Occipital lobe (tissue), 2 donors: ENCODE measurements around the gene DOCK10. TPM values are rescaled to one million over a fixed set of nuclear protein-coding genes. Genes with fewer than 3 reads are reported as not detected.
"Not testable (repeated sequence)": the region's sequence is repeated elsewhere in the genome, so short reads cannot be mapped to it uniquely, and the experiment has no call there.

Experiments used
- DNase-seq: peaks from one replicate; lab custom pipeline; 2025; lab: John Stamatoyannopoulos, UW
- total RNA-seq: library from RNA; depleted of rRNA; stranded (reverse); fragments of >200 nt; gene quantifications from one replicate; pipeline ENCODE4 v1.2.3, GENCODE V29; 2014

The DOCK10 gene
- total RNA-seq = 8.3 TPM

DNA sequence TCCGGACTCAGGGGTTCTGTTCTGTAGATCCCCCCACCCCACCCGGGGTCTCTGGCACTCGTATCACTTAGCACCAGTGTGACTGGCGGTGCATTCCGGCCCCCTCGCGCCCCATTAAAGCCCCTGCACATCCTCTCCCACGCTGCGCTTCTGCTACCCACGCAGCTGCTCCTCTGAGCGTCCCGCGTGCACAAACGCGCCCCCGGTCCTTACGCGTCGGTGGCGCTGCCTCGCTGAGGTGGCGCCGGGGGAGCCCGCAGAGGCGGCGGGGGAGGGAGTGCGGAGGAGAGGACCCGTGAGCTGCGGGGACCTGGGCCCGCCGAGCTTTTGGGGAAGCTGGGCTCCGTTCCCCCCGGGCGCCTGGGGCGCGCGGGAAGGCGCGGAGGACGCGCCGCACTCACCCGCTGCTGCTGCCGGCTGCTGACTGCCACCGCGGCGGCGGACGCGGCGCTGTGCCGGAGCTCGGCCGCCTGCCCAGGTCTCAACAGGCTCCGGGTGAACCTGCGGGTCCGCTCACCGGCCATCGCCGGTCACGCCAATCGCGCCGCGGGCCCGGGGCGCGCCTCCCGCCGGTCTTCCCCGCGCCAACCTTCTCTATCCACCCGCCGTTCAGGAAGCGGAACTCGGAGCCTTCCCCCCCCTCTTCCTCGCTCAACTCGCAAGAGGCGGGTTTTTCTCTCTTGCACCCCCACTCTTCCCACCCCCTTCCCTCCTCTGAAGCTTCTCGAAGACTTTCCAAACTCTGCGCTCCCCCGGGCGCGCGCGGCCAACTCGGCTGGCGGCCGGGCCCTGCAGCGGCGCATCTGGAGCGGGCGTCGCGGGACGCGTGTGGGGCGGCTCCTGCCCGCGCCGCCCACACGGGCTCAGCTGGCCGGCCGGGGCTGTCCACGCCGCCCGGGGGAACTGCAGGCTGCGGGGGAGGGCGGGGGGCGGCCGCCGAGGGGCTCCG lies at the start of gene DOCK10:
DOCK10 (minus strand) TSS at position 618 of the 949 bp plus-strand sequence; CDS start at position 524, 94 bp downstream.
- DNase-seq = peak; percentile 33

DNA sequence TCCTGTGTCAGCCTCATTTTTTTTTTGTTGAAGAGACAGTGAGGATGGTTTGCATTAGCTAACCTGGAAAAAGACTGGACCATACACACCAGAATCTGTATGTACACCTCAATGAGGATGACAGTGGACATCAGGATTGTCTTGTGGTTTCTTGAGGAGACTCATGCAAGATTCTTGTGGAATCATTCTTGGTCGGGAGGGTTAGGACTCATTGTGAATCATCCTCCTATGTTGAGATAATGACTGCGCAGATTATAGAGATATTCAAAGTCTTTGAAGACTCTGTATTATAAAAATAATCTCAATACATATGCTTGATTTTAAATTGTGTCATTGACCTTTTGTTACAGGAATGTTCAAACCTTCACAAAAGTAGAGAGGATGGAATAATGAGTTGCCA lies 49.1 kb upstream of the DOCK10 start:
- DNase-seq = no peak

DNA sequence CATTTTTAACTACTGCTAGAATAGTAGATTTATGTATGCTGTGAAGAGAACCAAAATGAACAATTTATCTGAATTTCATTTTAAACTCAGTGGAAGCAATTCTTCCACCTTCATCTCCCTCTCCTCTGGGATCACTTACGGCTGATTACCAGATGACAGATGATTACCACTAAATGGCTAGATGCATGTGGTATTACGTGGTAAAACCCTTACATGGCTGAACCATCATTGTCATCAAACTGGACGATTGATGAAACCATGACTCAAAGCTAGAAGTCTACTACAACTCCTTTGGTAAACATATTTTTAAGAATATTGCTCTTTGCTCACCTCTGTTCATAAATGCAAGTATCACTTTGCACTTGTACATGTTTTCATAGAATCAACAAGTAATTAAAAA lies 48.5 kb upstream of the DOCK10 start:
- DNase-seq = no peak

DNA sequence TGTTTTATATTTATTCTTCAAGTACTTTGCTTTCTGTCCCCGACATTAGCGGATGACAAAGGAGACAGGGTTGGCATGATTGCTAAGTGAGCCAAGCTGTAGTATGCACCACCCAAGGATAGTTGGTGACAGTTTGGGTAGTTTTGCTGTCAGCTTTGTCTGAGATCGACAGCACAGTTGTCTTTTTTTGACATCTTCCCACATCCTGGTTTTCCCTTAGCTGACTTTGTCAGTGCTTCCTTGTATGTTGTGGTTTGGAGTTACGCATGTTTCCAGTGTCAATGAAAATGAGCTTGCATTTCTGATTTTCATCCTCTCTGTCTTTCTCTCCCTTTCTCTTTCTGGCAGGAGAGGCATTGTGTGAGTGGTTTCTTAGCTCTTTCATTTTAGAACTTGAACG lies 44.6 kb upstream of the DOCK10 start:
- no peak for DNase-seq

DNA sequence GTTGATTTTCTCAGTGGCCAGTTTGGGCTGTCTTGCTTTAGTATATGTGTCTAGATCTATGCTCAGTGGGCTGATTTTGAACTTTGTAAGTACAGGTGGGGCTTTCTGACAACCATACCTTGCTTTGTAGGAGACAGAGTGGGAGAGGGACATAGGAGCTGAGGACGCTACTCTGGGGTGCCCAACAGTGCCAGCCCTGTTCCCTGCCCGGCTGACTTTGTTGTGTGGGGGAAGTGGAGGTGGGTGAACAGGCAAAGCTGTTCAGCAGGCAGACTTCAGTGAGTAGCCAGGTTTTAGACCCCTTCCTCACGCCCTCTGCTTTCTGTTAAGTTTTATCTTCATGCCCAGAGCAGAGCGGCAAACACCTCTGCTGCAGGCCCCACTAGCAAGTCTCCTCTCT lies 44.2 kb upstream of the DOCK10 start:
- no peak for DNase-seq

DNA sequence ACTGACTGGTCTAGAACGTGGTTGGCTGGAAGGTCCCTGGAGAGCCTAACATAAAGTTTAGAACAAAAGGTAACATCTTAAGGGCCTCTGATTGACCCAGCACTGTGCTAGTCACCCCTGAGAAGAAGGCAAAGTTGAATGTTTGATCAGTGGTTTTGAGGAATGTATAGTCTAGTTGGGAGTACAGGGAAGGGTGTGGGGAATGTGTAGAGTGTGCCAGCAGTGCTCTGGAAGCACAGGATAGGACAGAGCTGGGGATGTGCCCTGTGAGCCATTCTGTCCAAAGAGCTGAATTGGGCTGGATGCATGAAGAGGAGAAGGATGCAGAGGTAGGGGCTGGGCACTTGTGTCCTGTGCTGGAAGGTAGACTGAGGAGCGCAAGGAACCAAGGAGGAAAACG lies 41.0 kb upstream of the DOCK10 start:
- DNase-seq = no peak

DNA sequence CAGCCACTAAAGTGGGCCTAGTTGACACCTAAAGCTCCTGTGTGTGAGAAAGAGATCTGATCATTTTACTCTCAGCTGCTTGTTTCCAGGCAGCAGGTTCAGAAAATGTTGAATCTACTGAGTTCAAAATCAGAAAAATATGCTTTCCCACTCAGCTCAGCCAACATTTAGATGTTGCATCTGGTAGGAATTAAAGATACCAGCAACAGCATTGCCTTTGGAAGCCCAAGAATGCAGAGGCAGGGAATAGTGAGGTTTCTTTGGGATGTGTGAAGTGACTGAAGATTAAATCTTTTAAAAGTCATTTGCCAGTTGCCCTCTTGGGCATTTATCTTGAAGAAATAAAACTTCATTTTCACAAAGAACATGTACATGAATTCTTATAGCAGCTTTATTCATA lies 33.9 kb upstream of the DOCK10 start:
- DNase-seq = no peak

DNA sequence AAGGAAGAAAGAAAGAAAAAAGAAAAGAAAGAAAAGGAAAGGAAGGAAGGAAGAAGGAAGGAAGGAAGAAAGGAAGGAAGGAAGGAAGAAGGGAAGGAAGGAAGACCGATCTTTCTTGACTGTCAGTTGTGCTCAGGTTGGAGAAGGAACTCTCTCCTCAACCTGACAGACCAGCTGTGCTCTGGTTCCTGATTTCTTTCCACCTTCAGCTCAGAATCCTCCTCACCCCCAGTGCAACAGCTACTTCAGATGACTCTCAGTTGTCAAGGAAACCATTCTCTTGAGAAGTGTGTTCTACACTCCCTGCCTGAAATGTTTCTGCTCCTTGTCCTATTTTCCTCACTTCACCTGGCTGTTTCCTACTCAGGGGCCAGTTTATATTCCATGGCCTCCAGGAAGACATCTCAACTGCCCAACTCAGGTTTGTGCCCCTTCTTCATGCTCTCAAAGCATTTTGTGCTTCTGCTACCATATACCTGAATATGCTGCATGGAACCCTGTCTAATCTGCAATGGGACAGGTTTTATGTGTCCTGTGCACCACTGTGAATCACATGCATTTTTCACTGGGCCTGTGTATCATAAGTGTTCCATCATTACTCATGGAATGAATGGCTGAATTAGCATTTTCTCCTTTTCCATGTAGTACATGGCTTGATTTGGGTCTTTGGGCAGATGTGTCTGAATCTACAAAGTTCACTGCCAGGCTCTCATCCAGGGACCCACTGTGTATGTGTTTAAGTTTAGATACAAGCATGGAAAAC lies 32.8 kb upstream of the DOCK10 start:
- DNase-seq = no peak

DNA sequence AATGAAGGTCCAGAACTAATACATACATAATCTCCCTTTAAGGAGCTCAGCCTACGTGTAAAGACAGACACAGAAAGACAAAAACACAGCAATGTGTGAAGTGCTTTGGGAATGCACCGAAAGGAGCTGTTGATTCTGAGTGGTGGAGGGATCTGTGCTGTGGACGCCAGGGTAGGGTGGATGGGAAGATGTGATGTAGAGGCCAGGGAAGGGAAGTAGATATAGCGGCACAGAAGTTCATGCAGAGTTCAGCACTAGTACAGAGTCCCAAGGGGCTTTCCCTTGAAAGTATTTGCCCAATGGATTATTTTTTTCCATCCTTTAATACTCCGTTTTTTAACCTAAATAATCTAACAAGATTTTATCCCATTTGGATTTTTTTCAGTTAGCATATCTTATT lies 32.1 kb upstream of the DOCK10 start:
- no peak for DNase-seq

DNA sequence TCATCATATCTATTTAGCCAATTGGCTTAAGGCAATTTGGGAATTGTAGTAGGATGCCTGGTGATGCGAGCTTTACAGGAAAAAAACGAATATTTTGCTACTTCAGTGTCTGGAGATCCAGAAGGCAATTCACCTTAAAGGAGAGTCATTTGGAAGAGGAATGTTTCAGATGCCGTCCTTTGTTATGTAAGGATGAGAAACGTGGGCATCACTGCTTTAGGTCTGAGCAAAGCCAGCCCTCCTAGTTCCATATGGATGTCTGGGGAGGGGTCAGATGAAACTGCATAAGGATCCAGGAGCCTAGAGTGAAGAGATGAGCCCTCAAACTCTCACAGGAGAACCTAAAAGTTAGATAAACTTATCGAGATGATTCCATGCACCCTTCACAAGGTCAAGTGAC lies 30.9 kb upstream of the DOCK10 start:
- DNase-seq = no peak

DNA sequence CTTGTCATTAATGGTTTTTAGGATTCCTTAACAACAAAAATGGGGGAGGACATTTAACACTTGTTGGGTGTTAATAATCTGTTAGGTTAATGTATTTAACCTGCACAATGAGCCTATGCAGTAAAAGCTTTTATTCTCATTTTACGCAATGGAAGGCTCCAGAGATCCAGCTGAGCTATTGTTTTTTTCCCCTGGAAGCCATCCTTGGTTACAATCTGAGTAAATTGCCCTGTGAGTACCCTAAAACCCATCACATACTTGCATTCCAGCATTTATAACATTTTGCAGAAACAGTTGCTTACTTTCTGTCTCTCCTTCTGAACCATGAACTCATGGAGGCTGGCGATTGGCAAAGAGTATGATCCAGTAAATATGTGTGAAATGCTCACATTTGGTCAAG lies 30.2 kb upstream of the DOCK10 start:
- DNase-seq = no peak

DNA sequence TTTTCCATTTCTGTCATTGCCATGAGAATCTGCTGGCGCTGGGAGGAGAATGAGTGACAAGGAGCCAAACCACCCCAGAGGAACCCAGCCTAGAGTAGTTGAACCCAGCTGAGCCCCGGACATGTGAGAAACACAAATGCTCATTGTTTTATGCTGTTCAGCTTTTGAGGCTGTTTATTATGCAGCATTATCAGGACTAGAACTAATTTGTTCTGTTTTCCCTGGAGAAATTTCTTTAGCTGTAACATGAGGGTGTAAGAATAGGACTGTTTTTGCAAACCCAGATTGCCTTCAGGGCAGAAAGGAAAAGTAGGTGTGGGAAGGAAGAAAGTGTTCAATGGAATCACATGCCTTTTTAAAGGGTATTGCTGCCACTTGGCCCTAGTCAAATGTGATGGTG lies 28.5 kb upstream of the DOCK10 start:
- DNase-seq = peak; percentile 40

DNA sequence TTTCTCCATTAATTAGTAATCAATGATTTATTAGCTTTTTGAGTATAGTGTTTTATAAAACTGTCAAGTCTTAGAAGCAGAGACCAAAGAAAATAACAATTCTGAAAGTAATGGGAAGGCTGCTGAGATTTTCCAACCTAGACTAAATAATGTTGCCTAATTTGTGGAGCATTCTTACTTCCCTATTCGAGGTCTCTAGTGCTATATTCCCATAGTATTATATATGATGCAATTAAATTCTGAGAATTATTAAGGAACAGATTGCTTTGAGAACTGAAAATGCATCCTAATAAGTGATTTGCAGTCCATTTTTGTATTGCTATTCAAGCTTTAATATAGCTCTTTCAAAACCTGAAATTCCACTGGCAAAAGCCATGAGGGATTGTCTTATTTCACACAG lies 27.7 kb upstream of the DOCK10 start:
- no peak for DNase-seq

DNA sequence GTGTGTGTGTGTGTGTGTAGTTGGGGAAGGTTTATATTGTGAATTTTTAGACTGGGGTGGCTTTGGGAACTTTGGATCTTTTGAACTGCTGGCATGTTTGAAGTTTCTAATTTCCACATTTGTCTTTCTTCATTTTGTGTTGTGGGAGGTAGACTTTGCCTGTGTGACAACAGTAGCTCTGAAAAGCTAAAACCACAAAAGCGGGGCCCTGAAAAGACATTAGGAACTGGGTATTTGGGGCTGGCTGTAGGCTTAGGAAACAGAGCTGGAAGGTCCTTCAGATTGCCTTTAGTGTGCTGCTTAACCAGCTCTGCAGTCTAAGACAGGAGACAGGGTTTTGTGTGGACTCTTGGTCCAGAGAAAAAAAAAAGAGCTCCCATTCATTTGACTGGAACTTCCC lies 27.2 kb upstream of the DOCK10 start:
- DNase-seq = no peak

DNA sequence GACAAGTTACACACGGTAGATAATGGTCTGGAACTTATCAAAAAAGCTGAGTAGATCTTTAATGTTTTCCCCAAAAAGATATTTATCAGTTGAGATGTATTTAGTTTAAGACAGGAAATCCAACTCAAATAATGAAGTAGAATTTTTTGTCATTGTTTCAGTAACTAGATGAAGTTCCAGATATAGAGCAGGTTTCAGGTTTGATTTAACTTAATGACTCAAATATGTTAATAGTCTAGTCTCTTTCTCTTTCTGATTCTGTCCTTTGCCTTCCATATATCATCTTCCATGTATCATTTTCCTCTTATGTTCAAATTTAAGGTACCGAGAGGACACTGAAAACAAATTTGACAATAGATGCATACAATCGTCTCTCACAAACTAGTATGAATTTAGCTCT lies 23.6 kb upstream of the DOCK10 start:
- no peak for DNase-seq

DNA sequence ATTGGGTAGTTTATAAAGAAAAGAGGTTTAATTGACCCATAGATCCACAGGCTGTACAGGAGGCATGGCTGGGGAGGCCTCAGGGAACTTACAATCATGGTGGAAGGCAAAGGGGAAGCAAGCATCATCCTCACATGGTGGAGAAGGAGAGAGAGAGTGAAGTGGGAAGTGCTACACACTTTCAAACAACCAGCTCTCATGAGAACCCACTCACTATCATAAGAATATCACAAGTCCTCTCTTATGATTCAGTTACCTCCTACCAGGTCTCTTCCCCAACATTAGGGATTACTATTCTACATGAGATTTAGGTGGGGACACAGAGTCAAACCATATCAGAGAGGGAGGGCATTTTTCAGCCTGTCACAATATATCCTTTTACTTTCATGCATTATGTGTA lies 22.7 kb upstream of the DOCK10 start:
- DNase-seq = no peak

DNA sequence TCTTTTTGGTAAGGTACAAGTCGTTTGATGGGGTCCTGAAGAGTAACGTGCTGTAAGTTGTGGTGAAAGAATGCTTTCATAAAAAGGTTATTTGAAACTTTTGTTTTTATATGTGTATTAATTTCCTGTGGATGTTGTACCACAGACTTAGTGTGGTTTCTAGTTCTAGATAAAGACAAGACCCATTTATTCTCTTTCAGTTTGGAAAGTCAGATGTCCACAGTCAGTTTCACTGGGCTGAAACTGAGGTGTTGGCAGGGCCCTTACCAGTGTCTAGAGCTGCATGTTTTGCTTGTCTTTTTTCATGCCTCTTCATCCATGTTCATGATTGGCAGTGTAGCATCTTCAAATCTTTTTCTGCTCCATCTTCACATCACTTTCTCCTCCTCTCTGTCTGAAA lies 22.1 kb upstream of the DOCK10 start:
- no peak for DNase-seq

DNA sequence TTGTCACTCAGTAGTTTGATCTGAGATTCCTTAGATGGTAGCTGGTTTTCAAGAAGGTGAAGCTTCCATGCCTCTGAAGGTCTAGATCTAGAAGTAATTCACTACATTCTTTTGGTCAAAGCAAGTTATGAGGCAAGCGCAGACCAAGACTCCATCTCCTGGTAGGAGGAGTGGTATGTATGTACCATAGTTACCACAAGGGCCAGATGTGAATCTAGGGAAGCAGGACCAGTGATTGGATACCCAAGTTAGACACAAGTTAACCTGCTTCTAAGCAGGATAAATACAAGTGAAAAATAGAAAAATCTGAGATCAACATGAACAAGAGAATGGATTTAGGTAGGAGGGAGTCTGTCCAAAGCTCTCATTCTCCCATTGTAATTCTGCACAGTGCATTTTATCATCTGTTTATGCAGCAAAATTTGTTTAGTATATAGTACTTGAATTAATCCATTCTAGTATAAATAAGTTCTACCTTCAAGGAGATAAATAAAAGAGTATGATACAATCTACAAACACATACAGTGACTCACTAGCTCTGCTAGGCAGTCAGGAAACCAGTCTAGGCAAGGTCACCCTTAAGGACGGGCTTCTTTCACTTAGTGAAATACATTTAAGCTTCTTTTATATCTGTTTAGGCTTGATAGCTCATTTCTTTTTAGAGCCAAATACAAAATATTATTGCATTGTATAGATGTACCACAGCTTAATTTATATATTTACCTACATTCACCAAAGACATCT lies 14.2 kb upstream of the DOCK10 start:
- DNase-seq = no peak

DNA sequence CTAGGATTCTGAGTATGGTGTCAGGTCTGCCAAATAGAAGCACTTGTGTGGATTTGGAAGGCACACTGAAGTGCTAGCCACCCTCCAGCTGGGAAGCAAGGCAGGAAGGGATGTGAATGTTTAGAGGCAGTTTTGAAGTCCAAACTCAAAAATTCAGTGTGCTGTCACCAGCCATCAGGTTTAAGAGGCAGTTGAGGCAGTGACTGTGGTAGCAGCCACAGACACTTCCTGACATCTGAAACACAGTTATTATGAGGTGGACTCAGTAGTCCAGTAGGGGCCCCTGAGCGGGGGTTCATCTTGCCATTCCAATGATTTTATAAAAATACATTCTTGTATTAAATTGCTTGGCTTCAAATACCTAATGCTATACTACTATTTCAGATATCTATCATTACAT lies 13.4 kb upstream of the DOCK10 start:
- no peak for DNase-seq

DNA sequence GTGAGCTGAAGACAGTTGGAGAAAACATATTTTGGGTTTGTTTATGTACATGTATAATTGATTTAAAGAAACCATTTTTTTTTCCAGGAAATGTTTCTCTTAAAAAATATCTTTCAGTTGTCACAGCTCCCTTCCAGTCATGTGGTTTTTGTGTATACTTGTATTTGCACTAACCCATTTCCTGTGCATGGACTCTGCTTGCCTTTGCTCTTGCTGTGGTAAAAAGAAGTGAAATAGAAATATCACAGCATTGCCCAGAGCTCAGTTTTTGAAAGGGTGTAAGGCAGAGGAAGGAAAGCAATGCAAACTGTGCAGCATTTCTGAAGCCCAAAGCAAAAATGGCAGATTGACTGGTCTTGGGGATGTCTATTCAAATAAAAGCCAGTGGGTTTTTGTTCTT lies 10.4 kb upstream of the DOCK10 start:
- no peak for DNase-seq

DNA sequence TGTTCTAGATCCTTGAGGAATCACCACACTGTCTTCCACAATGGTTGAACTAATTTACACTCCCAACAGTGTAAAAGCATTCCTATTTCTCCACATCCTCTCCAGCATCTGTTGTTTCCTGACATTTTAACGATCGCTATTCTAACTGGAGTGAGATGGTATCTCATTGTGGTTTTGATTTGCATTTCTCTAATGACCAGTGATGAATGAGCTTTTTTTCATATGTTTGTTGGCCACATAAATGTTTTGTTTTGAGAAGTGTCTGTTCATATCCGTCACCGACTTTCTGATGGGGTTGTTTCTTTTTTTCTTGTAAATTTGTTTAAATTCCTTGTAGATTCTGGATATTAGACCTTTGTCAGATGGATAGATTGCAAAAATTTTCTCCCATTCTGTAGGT lies 5.2 kb upstream of the DOCK10 start:
- DNase-seq = not testable (repeated sequence)

DNA sequence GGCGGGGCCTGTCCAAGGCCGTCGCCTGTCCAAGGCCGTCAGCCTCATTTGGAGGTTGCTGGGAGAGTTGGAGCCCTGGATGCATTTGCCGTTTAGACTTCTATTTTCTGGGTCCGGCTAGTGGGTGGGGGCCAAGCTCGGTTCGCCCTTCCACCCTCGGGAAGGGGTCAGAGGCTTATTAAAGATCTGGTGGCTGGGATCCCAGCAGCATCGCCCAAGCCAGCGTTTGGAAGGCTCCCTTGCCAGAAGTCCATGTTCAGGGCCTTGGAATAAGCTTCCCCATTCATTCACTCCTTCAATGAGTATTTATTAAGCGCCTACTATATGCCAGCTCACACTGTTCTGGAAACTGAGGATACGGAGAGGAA lies 516 bp upstream of the DOCK10 start:
- DNase-seq = no peak
